Neural cell (in vitro differentiated cells): Measurements from ENCODE around the gene GGT6. TPM values are rescaled to one million over a fixed set of nuclear protein-coding genes. Genes with fewer than 3 reads are reported as not detected.

Source experiments
- H2AFZ ChIP-seq: fragments of 200-600, 300-800 bp; sonication (generic), shearing (Covaris generic); 2 replicates; pipeline ENCODE4 v1.6.0; 2014; ENCODE audit warnings: low read depth, mild to moderate bottlenecking, antibody characterized with exemption, low read length, moderate library complexity
- H3F3A ChIP-seq: fragments of 200-600 bp; shearing (Covaris generic); 2 replicates; pipeline ENCODE4 v1.6.1; 2016; ENCODE audit warnings: mild to moderate bottlenecking, moderate library complexity, mixed read lengths, antibody characterized with exemption, low read length; ENCODE audit not compliant: insufficient read depth, poor library complexity, severe bottlenecking
- H3K27ac ChIP-seq: fragments of 200-600, 300-800 bp; sonication (generic), shearing (Covaris generic); 2 replicates; pipeline ENCODE4 v1.5.1; 2014; ENCODE audit warnings: mild to moderate bottlenecking, low read length, moderate library complexity
- H3K27me3 ChIP-seq: fragments of 300-800, 200-600 bp; sonication (generic), shearing (Covaris generic); 2 replicates; pipeline ENCODE4 v1.6.0; 2014; ENCODE audit warnings: mild to moderate bottlenecking, low read depth, low read length, moderate library complexity; ENCODE audit not compliant: insufficient read depth
- H3K36me3 ChIP-seq: fragments of 300-800, 200-600 bp; sonication (generic), shearing (Covaris generic); 2 replicates; pipeline ENCODE4 v1.5.1; 2014; ENCODE audit warnings: mild to moderate bottlenecking, antibody characterized with exemption, low read length, moderate library complexity; ENCODE audit not compliant: insufficient read depth
- H3K4me2 ChIP-seq: fragments of 300-800, 200-600 bp; sonication (generic), shearing (Covaris generic); 2 replicates; pipeline ENCODE4 v1.6.0; 2014; ENCODE audit warnings: mild to moderate bottlenecking, low read length
- H3K4me3 ChIP-seq: fragments of 300-800, 200-600 bp; sonication (generic), shearing (Covaris generic); 2 replicates; pipeline ENCODE4 v1.5.1; 2014; ENCODE audit warnings: mild to moderate bottlenecking, low read length, moderate library complexity
- H3K79me2 ChIP-seq: fragments of 200-600 bp; shearing (Covaris generic); replicated peaks from 2 replicates; pipeline ENCODE4 v1.6.0; 2014; ENCODE audit warnings: mild to moderate bottlenecking, low read length, moderate library complexity; ENCODE audit not compliant: insufficient read depth
- H3K9ac ChIP-seq: fragments of 300-800, 200-600 bp; sonication (generic), shearing (Covaris generic); 2 replicates; pipeline ENCODE4 v1.6.1; 2016; ENCODE audit warnings: mild to moderate bottlenecking, low read length, mixed read lengths
- H3K9me2 ChIP-seq: fragments of 200-600 bp; shearing (Covaris generic); 2 replicates; pipeline ENCODE4 v1.6.1; 2016; ENCODE audit warnings: mild to moderate bottlenecking, low read length, mixed read lengths; ENCODE audit not compliant: insufficient read depth
- H3K9me3 ChIP-seq: fragments of 200-600, 300-800 bp; sonication (generic), shearing (Covaris generic); 2 replicates; pipeline ENCODE4 v1.6.1; 2016; ENCODE audit warnings: mild to moderate bottlenecking, mixed run types, low read length, moderate library complexity, mixed read lengths
- H4K20me1 ChIP-seq: fragments of 200-600 bp; shearing (Covaris generic); 2 replicates; pipeline ENCODE4 v1.6.1; 2016; ENCODE audit warnings: mild to moderate bottlenecking, mixed run types; ENCODE audit not compliant: insufficient read depth
- EP300 ChIP-seq: fragments of 450-650 bp; conservative IDR thresholded peaks from 2 replicates; pipeline ENCODE4 v1.6.1; 2014; ENCODE audit warnings: antibody characterized with exemption, mild to moderate bottlenecking, moderate library complexity; ENCODE audit not compliant: poor library complexity, severe bottlenecking
- EZH2 ChIP-seq: fragments of 200-600, 300-800 bp; shearing (Covaris generic), sonication (generic); IDR thresholded peaks from 2 replicates; pipeline ENCODE4 v1.6.1; 2014; ENCODE audit warnings: antibody characterized with exemption, low read length, borderline replicate concordance, mild to moderate bottlenecking; ENCODE audit not compliant: insufficient read depth, poor library complexity, severe bottlenecking
- MXI1 ChIP-seq: fragments of 450-650 bp; conservative IDR thresholded peaks from 2 replicates; pipeline ENCODE4 v1.6.1; 2014; ENCODE audit warnings: antibody characterized with exemption, mild to moderate bottlenecking; ENCODE audit not compliant: poor library complexity, severe bottlenecking
- POLR2AphosphoS5 ChIP-seq: IDR thresholded peaks from 2 replicates; pipeline ENCODE4 v1.6.1; 2012
- RAD21 ChIP-seq: fragments of 450-650 bp; conservative IDR thresholded peaks from 2 replicates; pipeline ENCODE4 v1.6.1; 2014; ENCODE audit warnings: antibody characterized with exemption, mild to moderate bottlenecking, moderate library complexity
- SMC3 ChIP-seq: fragments of 450-650 bp; conservative IDR thresholded peaks from 2 replicates; pipeline ENCODE4 v1.6.1; 2014; ENCODE audit warnings: antibody characterized with exemption, mild to moderate bottlenecking, moderate library complexity; ENCODE audit not compliant: poor library complexity
- TAF1 ChIP-seq: IDR thresholded peaks from 2 replicates; pipeline ENCODE4 v1.6.1; 2012; ENCODE audit warnings: low read depth
- polyA plus RNA-seq: library from polyadenylated mRNA; depleted of rRNA; stranded (reverse); fragments of >200 nt; gene quantifications from 2 replicates; pipeline ENCODE4 v1.2.3, GENCODE V29; 2014
- TF ChIP-seq, protein P1 (sequence below): fragments of 450-650 bp; IDR thresholded peaks from 2 replicates; pipeline ENCODE4 v1.5.1; 2014; ENCODE audit warnings: antibody characterized with exemption, mild to moderate bottlenecking, moderate library complexity; ENCODE audit not compliant: poor library complexity, severe bottlenecking
- TF ChIP-seq, protein P2 (sequence below): IDR thresholded peaks from 2 replicates; pipeline ENCODE4 v1.6.1; 2012; ENCODE audit warnings: borderline replicate concordance

Gene GGT6
- polyA plus RNA-seq, 1 donor from 2014 or later, result not detected

DNA sequence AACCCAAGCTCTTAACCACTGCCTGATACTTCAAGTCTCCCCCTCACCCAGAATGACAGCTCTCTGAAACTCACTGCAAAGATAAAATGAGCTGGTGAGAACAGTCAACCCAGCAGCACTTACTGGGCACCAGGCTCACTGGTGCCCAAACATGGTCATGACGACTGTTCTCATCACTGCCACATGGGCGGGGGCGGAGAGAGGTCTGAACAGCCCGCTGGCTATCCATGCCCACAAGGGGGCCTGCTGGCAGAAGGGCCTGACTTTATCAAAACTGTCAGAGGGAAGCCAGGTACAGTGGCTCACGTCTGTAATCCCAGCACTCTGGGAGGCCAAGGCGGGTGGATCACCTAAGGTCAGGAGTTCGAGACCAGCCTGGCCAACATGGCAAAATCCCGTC lies 9.2 kb downstream of the GGT6 start:
- no peaks in the 10 kb centered on the region for H4K20me1 ChIP-seq
- TF ChIP-seq, protein P1, sequence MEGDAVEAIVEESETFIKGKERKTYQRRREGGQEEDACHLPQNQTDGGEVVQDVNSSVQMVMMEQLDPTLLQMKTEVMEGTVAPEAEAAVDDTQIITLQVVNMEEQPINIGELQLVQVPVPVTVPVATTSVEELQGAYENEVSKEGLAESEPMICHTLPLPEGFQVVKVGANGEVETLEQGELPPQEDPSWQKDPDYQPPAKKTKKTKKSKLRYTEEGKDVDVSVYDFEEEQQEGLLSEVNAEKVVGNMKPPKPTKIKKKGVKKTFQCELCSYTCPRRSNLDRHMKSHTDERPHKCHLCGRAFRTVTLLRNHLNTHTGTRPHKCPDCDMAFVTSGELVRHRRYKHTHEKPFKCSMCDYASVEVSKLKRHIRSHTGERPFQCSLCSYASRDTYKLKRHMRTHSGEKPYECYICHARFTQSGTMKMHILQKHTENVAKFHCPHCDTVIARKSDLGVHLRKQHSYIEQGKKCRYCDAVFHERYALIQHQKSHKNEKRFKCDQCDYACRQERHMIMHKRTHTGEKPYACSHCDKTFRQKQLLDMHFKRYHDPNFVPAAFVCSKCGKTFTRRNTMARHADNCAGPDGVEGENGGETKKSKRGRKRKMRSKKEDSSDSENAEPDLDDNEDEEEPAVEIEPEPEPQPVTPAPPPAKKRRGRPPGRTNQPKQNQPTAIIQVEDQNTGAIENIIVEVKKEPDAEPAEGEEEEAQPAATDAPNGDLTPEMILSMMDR, result no peak
- no peak for TF ChIP-seq POLR2AphosphoS5
- no peak for TF ChIP-seq EZH2
- TF ChIP-seq EP300, result no peak
- no peak overlapping the region for H2AFZ ChIP-seq
- no peak overlapping the region for H3K9ac ChIP-seq
- no peaks in the 10 kb centered on the region for H3K36me3 ChIP-seq
- peaks cover 6% of the 10 kb centered on the region for H3F3A ChIP-seq
- H3K4me2 ChIP-seq, result no peak overlapping the region
- H3K9me3 ChIP-seq, result no peaks in the 10 kb centered on the region
- H3K79me2 ChIP-seq, result no peaks in the 10 kb centered on the region
- no peaks in the 10 kb centered on the region for H3K9me2 ChIP-seq
- no peaks in the 10 kb centered on the region for H3K27me3 ChIP-seq
- no peak overlapping the region for H3K4me3 ChIP-seq
- no peak overlapping the region for H3K27ac ChIP-seq

DNA sequence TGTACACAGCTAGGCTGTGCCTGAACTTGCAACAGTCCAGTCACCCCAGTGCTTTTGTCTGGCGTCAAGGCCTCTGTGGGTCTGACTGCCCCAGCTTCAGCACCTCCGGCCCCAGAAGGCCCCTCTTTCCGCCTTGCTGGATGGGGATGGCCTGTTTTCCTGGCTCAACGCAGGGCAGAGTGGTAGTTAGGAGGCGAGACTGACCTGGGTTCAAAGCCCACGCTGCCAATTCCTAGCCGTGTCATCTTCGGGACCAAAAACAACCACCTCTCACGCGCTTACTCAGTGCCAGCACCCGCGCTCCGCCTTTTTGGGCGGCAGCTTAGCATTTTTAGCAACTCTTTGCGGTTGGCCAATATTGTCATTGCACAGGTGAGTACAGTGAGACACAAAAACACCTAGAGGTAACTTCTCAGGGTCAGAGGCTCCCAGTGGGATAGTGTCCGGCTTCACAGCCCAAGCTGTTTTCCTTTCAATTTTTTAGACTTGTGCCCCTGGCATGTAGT lies 9.8 kb downstream of the GGT6 start:
- H4K20me1 ChIP-seq, result no peaks in the 10 kb centered on the region
- H3K36me3 ChIP-seq, result no peaks in the 10 kb centered on the region
- TF ChIP-seq EZH2, result no peak
- TF ChIP-seq EP300, result no peak
- TF ChIP-seq, protein P1, result no peak
- no peak for TF ChIP-seq SMC3
- TF ChIP-seq, protein P2, sequence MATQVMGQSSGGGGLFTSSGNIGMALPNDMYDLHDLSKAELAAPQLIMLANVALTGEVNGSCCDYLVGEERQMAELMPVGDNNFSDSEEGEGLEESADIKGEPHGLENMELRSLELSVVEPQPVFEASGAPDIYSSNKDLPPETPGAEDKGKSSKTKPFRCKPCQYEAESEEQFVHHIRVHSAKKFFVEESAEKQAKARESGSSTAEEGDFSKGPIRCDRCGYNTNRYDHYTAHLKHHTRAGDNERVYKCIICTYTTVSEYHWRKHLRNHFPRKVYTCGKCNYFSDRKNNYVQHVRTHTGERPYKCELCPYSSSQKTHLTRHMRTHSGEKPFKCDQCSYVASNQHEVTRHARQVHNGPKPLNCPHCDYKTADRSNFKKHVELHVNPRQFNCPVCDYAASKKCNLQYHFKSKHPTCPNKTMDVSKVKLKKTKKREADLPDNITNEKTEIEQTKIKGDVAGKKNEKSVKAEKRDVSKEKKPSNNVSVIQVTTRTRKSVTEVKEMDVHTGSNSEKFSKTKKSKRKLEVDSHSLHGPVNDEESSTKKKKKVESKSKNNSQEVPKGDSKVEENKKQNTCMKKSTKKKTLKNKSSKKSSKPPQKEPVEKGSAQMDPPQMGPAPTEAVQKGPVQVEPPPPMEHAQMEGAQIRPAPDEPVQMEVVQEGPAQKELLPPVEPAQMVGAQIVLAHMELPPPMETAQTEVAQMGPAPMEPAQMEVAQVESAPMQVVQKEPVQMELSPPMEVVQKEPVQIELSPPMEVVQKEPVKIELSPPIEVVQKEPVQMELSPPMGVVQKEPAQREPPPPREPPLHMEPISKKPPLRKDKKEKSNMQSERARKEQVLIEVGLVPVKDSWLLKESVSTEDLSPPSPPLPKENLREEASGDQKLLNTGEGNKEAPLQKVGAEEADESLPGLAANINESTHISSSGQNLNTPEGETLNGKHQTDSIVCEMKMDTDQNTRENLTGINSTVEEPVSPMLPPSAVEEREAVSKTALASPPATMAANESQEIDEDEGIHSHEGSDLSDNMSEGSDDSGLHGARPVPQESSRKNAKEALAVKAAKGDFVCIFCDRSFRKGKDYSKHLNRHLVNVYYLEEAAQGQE, result no peak
- TF ChIP-seq TAF1, result no peak
- no peak for TF ChIP-seq POLR2AphosphoS5
- no peak for TF ChIP-seq MXI1
- TF ChIP-seq RAD21, result no peak
- H3F3A ChIP-seq, result peaks cover under 1% of the 10 kb centered on the region
- no peak overlapping the region for H3K27ac ChIP-seq
- no peak overlapping the region for H3K4me2 ChIP-seq
- no peak overlapping the region for H2AFZ ChIP-seq
- H3K9me3 ChIP-seq, result no peaks in the 10 kb centered on the region
- H3K9ac ChIP-seq, result no peak overlapping the region
- no peaks in the 10 kb centered on the region for H3K9me2 ChIP-seq
- H3K27me3 ChIP-seq, result no peaks in the 10 kb centered on the region
- no peaks in the 10 kb centered on the region for H3K79me2 ChIP-seq
- no peak overlapping the region for H3K4me3 ChIP-seq
